HepG2 (cell line): ENCODE data around the gene NOL4L. TPM values are rescaled to one million over a fixed set of nuclear protein-coding genes. Genes with fewer than 3 reads are reported as not detected.

Source experiments
- ARNT2 ChIP-seq: sonication (generic); formaldehyde crosslinking; IDR thresholded peaks from 2 replicates; pipeline ENCODE4 v1.8.0; 2022; ENCODE audit warnings: mild to moderate bottlenecking, low read depth, missing genetic modification reagents, moderate library complexity
- DR1 ChIP-seq: sonication (generic); formaldehyde crosslinking; IDR thresholded peaks from 2 replicates; pipeline ENCODE4 v1.8.0; 2021; ENCODE audit warnings: mild to moderate bottlenecking, missing genetic modification reagents, inconsistent platforms
- MED13 ChIP-seq: sonication (generic); formaldehyde crosslinking; IDR thresholded peaks from 2 replicates; pipeline ENCODE4 v1.5.0; 2020; ENCODE audit warnings: missing genetic modification reagents
- ZNF563 ChIP-seq: sonication (generic); formaldehyde crosslinking; IDR thresholded peaks from 2 replicates; pipeline ENCODE4 v1.8.0; 2022; ENCODE audit warnings: mild to moderate bottlenecking, moderate library complexity, missing genetic modification reagents
- ZNF598 ChIP-seq: sonication (generic); formaldehyde crosslinking; IDR thresholded peaks from 2 replicates; pipeline ENCODE4 v1.5.1; 2020; ENCODE audit warnings: mild to moderate bottlenecking, missing genetic modification reagents, borderline replicate concordance
- ZNF709 ChIP-seq: sonication (generic); formaldehyde crosslinking; IDR thresholded peaks from 2 replicates; pipeline ENCODE4 v1.5.0; 2020; ENCODE audit warnings: mild to moderate bottlenecking, missing genetic modification reagents
- polyA plus RNA-seq, 8 experiments: library from polyadenylated mRNA; depleted of rRNA in 3 of 8; stranded (reverse) in 7 of 8; unstranded in 1 of 8; fragments of >200 nt; fragmentation: Illumina TruSeq in 4 of 8; extraction: Trizol in 4 of 8; gene quantifications; 2 replicates each; pipeline versions ENCODE4 v1.2.1 to v1.2.3, GENCODE V29; 2011 to 2016; ENCODE audit warnings: low read depth in 4 of 8, missing spikeins in 1 of 8, mixed read lengths in 1 of 8; ENCODE audit not compliant: insufficient read depth in 1 of 8
- total RNA-seq, 5 experiments: library from RNA; depleted of rRNA; stranded (reverse); fragments of >200 nt; fragmentation: Illumina TruSeq; extraction: Trizol; gene quantifications; 2 replicates each; pipeline ENCODE4 v1.2.3, GENCODE V29; 2016; ENCODE audit warnings: low read depth in 1 of 5
- TF ChIP-seq, protein P1 (sequence below): sonication (generic); formaldehyde crosslinking; IDR thresholded peaks from 2 replicates; pipeline ENCODE4 v1.9.0; 2021; ENCODE audit warnings: missing genetic modification reagents, borderline replicate concordance
- TF ChIP-seq, protein P2 (sequence below): sonication (generic); IDR thresholded peaks from 2 replicates; pipeline ENCODE4 v1.6.1; 2016; ENCODE audit warnings: low read depth, borderline replicate concordance
- TF ChIP-seq, protein P3 (sequence below): sonication (generic); formaldehyde crosslinking; IDR thresholded peaks from 2 replicates; pipeline ENCODE4 v1.4.0; 2020; ENCODE audit warnings: missing genetic modification reagents
- TF ChIP-seq, protein P4 (sequence below): sonication (generic); formaldehyde crosslinking; conservative IDR thresholded peaks from 2 replicates; pipeline ENCODE4 v1.5.0; 2020; ENCODE audit warnings: missing genetic modification reagents
- TF ChIP-seq, protein P5 (sequence below): sonication (generic); formaldehyde crosslinking; IDR thresholded peaks from 2 replicates; pipeline ENCODE4 v1.4.0; 2020; ENCODE audit warnings: low read depth, missing genetic modification reagents
- TF ChIP-seq, protein P6 (sequence below): sonication (generic); formaldehyde crosslinking; IDR thresholded peaks from 2 replicates; pipeline ENCODE4 v1.9.0; 2022; ENCODE audit warnings: low read depth, missing genetic modification reagents

Gene NOL4L
- total and polyA plus RNA-seq, 2 of the 13 experiments (the other 11 are each of a cell fraction or from before 2014, with no cell fraction given): 16.6 to 35.4 TPM

DNA sequence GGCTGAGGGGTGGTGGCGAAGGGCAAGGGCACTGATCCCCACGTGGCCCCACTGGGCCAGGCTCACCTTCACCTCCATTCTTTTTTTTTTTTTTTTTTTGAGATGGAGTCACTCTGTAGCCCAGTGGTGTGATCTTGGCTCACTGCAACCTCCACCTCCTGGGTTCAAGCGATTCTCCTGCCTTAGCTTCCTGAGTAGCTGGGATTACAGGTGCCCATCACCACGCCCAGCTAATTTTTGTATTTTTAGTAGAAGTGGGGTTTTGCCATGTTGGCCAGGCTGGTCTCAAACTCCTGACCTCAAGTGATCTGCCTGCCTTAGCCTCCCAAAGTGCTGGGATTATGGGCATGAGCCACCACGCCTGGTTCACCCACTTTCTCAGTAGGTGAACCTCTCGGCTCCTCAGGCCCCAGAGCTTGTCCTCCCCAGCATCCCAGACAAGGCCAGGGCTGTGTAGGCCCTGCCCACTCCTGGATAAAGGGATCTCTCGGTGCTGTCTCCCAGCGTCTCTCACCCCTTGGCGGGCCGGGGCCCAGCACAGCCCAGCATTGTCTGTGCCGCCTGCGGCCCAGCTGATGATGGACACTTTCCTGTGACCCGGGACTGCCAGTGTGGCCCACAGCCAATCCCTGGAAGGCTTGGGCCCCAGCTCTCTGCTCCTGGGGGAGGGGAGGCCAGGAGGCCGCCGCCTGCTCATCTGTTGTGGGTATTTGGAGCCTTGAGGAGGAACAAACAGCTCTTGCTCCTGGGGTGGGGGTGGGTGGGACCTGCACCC lies 119.0 kb downstream of the NOL4L start (continued):
- TF ChIP-seq, protein P1, sequence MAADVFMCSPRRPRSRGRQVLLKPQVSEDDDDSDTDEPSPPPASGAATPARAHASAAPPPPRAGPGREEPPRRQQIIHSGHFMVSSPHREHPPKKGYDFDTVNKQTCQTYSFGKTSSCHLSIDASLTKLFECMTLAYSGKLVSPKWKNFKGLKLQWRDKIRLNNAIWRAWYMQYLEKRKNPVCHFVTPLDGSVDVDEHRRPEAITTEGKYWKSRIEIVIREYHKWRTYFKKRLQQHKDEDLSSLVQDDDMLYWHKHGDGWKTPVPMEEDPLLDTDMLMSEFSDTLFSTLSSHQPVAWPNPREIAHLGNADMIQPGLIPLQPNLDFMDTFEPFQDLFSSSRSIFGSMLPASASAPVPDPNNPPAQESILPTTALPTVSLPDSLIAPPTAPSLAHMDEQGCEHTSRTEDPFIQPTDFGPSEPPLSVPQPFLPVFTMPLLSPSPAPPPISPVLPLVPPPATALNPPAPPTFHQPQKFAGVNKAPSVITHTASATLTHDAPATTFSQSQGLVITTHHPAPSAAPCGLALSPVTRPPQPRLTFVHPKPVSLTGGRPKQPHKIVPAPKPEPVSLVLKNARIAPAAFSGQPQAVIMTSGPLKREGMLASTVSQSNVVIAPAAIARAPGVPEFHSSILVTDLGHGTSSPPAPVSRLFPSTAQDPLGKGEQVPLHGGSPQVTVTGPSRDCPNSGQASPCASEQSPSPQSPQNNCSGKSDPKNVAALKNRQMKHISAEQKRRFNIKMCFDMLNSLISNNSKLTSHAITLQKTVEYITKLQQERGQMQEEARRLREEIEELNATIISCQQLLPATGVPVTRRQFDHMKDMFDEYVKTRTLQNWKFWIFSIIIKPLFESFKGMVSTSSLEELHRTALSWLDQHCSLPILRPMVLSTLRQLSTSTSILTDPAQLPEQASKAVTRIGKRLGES (CRISPR knock-in tag): 0 out of 2 replicates have a peak, but pooled peaks have one; percentile 47
- 0 out of 2 replicates have a peak, but pooled peaks have one; percentile 13 for TF ChIP-seq ZNF709 (CRISPR knock-in tag)
- TF ChIP-seq, protein P2, sequence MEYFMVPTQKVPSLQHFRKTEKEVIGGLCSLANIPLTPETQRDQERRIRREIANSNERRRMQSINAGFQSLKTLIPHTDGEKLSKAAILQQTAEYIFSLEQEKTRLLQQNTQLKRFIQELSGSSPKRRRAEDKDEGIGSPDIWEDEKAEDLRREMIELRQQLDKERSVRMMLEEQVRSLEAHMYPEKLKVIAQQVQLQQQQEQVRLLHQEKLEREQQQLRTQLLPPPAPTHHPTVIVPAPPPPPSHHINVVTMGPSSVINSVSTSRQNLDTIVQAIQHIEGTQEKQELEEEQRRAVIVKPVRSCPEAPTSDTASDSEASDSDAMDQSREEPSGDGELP: peak; percentile 20; the same call in 1 of the 2 replicates
- TF ChIP-seq, protein P3, sequence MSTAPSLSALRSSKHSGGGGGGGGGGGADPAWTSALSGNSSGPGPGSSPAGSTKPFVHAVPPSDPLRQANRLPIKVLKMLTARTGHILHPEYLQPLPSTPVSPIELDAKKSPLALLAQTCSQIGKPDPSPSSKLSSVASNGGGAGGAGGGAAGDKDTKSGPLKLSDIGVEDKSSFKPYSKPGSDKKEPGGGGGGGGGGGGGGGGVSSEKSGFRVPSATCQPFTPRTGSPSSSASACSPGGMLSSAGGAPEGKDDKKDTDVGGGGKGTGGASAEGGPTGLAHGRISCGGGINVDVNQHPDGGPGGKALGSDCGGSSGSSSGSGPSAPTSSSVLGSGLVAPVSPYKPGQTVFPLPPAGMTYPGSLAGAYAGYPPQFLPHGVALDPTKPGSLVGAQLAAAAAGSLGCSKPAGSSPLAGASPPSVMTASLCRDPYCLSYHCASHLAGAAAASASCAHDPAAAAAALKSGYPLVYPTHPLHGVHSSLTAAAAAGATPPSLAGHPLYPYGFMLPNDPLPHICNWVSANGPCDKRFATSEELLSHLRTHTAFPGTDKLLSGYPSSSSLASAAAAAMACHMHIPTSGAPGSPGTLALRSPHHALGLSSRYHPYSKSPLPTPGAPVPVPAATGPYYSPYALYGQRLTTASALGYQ (CRISPR knock-in tag): peak; percentile 19; the same call in 1 of the 2 replicates
- TF ChIP-seq ZNF598 (CRISPR knock-in tag): 0 out of 2 replicates have a peak, but pooled peaks have one; percentile 90
- TF ChIP-seq ARNT2 (CRISPR knock-in tag): 0 out of 2 replicates have a peak, but pooled peaks have one; percentile 8
- TF ChIP-seq, protein P4, sequence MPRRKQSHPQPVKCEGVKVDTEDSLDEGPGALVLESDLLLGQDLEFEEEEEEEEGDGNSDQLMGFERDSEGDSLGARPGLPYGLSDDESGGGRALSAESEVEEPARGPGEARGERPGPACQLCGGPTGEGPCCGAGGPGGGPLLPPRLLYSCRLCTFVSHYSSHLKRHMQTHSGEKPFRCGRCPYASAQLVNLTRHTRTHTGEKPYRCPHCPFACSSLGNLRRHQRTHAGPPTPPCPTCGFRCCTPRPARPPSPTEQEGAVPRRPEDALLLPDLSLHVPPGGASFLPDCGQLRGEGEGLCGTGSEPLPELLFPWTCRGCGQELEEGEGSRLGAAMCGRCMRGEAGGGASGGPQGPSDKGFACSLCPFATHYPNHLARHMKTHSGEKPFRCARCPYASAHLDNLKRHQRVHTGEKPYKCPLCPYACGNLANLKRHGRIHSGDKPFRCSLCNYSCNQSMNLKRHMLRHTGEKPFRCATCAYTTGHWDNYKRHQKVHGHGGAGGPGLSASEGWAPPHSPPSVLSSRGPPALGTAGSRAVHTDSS: 0 out of 2 replicates have a peak, but pooled peaks have one; percentile 86
- 0 out of 2 replicates have a peak, but pooled peaks have one; percentile 16 for TF ChIP-seq MED13 (CRISPR knock-in tag)
- TF ChIP-seq DR1: peak; percentile 57; the same call in 1 of the 2 replicates
- TF ChIP-seq, protein P5, sequence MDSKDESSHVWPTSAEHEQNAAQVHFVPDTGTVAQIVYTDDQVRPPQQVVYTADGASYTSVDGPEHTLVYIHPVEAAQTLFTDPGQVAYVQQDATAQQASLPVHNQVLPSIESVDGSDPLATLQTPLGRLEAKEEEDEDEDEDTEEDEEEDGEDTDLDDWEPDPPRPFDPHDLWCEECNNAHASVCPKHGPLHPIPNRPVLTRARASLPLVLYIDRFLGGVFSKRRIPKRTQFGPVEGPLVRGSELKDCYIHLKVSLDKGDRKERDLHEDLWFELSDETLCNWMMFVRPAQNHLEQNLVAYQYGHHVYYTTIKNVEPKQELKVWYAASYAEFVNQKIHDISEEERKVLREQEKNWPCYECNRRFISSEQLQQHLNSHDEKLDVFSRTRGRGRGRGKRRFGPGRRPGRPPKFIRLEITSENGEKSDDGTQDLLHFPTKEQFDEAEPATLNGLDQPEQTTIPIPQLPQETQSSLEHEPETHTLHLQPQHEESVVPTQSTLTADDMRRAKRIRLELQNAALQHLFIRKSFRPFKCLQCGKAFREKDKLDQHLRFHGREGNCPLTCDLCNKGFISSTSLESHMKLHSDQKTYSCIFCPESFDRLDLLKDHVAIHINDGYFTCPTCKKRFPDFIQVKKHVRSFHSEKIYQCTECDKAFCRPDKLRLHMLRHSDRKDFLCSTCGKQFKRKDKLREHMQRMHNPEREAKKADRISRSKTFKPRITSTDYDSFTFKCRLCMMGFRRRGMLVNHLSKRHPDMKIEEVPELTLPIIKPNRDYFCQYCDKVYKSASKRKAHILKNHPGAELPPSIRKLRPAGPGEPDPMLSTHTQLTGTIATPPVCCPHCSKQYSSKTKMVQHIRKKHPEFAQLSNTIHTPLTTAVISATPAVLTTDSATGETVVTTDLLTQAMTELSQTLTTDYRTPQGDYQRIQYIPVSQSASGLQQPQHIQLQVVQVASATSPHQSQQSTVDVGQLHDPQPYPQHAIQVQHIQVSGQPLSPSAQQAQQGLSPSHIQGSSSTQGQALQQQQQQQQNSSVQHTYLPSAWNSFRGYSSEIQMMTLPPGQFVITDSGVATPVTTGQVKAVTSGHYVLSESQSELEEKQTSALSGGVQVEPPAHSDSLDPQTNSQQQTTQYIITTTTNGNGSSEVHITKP (CRISPR knock-in tag): 0 out of 2 replicates have a peak, but pooled peaks have one; percentile 10
- TF ChIP-seq ZNF563: peak; percentile 78
- TF ChIP-seq, protein P6, sequence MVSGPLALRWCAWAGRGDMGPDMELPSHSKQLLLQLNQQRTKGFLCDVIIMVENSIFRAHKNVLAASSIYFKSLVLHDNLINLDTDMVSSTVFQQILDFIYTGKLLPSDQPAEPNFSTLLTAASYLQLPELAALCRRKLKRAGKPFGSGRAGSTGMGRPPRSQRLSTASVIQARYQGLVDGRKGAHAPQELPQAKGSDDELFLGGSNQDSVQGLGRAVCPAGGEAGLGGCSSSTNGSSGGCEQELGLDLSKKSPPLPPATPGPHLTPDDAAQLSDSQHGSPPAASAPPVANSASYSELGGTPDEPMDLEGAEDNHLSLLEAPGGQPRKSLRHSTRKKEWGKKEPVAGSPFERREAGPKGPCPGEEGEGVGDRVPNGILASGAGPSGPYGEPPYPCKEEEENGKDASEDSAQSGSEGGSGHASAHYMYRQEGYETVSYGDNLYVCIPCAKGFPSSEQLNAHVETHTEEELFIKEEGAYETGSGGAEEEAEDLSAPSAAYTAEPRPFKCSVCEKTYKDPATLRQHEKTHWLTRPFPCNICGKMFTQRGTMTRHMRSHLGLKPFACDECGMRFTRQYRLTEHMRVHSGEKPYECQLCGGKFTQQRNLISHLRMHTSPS: 0 out of 2 replicates have a peak, but pooled peaks have one; percentile 7
